ENCODE measurements around the gene VPS4A. TPM values are rescaled to one million over a fixed set of nuclear protein-coding genes. Genes with fewer than 3 reads are reported as not detected.

The VPS4A gene
- total RNA-seq, 2 experiments from 2014 or later: 30.5 to 31.2 TPM

DNA sequence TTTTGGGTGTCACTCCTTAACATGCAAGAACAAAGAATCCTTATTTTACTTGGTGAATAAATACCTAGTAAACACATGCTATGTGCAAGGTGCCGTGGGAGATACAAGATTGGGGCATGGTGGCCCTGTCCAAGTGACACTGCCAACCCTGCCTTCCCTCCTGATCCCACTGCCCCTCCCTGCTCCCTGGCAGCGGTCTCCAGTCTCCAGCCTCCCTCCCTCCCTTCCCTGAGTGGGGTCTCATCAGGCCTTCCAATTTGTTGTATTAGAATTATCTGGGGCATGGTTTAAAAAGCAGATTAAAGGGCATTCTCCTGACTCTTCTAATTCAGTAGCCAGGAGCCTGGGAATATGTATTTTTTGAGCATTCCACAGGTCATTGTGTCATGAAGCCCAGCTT, 52.9 kb downstream of the VPS4A start:
- ChIA-PET POLR2A (interaction anchor here (1.0 to 1.5 kb wide), 2 partner anchors 20 to 21 kb away, joined by 3 to 4 read pairs; no protein-coding TSS in a partner anchor), CTCF (interaction anchor here (1.0 kb wide), 1 partner anchor 240 kb away, joined by 3 read pairs; no protein-coding TSS in a partner anchor)
- no peak for ATAC-seq
- TF ChIP-seq, protein P1, sequence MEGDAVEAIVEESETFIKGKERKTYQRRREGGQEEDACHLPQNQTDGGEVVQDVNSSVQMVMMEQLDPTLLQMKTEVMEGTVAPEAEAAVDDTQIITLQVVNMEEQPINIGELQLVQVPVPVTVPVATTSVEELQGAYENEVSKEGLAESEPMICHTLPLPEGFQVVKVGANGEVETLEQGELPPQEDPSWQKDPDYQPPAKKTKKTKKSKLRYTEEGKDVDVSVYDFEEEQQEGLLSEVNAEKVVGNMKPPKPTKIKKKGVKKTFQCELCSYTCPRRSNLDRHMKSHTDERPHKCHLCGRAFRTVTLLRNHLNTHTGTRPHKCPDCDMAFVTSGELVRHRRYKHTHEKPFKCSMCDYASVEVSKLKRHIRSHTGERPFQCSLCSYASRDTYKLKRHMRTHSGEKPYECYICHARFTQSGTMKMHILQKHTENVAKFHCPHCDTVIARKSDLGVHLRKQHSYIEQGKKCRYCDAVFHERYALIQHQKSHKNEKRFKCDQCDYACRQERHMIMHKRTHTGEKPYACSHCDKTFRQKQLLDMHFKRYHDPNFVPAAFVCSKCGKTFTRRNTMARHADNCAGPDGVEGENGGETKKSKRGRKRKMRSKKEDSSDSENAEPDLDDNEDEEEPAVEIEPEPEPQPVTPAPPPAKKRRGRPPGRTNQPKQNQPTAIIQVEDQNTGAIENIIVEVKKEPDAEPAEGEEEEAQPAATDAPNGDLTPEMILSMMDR (IDR thresholded peaks at IDR 0.05): no peak
- no peak overlapping the region for H3K27ac Mint-ChIP-seq
- H3K9me3 Mint-ChIP-seq: no peaks in the 10 kb centered on the region
- peaks cover 47% of the 10 kb centered on the region for H3K36me3 Mint-ChIP-seq (ENCODE audit: low read depth)
- intact Hi-C loops (cut with micrococcal nuclease): no loop called here
- DNase-seq: no peak
- no peak overlapping the region for H3K4me3 Mint-ChIP-seq
- no peaks in the 10 kb centered on the region for H3K27me3 Mint-ChIP-seq
- H3K4me1 Mint-ChIP-seq (ENCODE audit: low read depth): peaks cover 10% of the 10 kb centered on the region

DNA sequence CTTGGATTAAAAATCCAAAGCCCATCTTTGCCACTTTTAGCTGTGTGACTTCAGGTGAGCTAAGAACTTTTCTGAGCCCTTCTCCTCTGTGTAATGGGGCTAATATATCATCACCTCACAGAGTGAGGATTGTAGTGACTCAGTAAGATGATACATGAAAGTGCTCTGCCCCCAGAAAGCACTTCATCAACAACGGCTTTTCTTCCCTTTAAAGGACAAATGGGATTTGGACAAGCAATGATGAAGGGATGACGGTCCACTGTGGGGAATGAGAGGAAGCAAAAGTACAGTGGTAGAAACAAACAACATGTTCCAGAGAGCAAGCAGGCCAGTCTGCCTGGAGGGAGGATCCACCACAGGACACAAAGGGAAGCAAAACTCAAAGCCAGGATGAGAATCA, 54.8 kb downstream of the VPS4A start:
- H3K4me3 Mint-ChIP-seq: no peak overlapping the region
- H3K9me3 Mint-ChIP-seq: no peaks in the 10 kb centered on the region
- peaks cover 59% of the 10 kb centered on the region for H3K36me3 Mint-ChIP-seq (ENCODE audit: low read depth)
- TF ChIP-seq, protein P1 (IDR thresholded peaks at IDR 0.05): no peak
- intact Hi-C loops (cut with micrococcal nuclease): no loop called here
- no peak for DNase-seq
- CTCF ChIA-PET: interaction anchor here (1.4 kb wide), 1 partner anchor 31 kb away, joined by 5 read pairs; no protein-coding TSS in a partner anchor
- H3K4me1 Mint-ChIP-seq (ENCODE audit: low read depth): peaks cover 10% of the 10 kb centered on the region
- H3K27ac Mint-ChIP-seq: peak overlapping the region; percentile 72
- POLR2A ChIA-PET: no interaction called here
- no peaks in the 10 kb centered on the region for H3K27me3 Mint-ChIP-seq
- no peak for ATAC-seq

DNA sequence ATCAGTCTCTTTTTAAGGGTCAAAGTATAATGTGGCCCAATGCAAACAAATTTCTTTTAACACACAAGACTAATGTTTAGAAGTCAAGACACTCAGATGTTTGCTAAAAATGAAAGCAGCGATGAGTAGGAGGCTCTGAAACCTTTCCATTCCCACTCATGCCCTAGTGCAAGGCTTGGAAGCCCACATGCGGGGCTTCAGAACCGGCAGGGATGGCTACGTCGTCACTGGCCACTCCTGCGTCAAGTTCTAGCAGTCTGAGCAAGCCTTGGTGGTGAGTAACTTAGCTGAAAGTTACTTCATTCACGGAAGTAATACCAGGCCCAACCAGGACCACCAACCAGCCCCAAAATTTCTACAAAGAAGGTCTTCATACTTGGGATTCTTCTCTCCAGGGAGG, 55.3 kb downstream of the VPS4A start:
- DNase-seq (no peak), ATAC-seq (no peak)
- Mint-ChIP-seq H3K9me3 (no peaks in the 10 kb centered on the region), H3K4me1 (ENCODE audit: low read depth) (peaks cover 10% of the 10 kb centered on the region), H3K27ac (peak overlapping the region; percentile 72), H3K4me3 (no peak overlapping the region), H3K36me3 (ENCODE audit: low read depth) (peaks cover 59% of the 10 kb centered on the region), H3K27me3 (no peaks in the 10 kb centered on the region)
- intact Hi-C loops (cut with micrococcal nuclease): no loop called here
- CTCF ChIA-PET: no interaction called here
- TF ChIP-seq, protein P1 (IDR thresholded peaks at IDR 0.05): no peak
- POLR2A ChIA-PET: no interaction called here

DNA sequence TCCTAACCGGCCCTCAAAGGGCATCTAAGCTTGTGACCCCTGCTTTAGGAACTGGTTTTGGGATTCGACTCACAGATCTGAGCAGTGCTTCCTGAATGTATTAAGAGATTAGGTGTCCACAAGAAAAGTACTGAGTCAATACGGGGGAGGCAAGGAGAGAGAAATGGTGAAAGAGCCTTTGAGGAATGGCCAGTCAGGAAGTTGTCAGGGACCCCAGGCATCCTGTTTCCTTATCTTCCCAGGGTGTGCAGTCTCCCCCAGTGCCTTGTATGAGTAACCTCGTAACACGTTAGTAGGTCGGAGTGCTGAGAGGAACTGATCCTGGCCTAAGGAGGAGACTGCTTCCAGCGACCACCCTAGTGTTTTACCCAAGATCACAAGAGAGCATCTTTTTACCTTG, 56.8 kb downstream of the VPS4A start:
- DNase-seq (no peak), ATAC-seq (no peak)
- ChIA-PET POLR2A (interaction anchor here (0.8 kb wide), 1 partner anchor 17 kb away, joined by 5 read pairs; no protein-coding TSS in a partner anchor), CTCF (no interaction called here)
- intact Hi-C loops (cut with micrococcal nuclease): no loop called here
- no peaks in the 10 kb centered on the region for H3K9me3 Mint-ChIP-seq
- H3K27me3 Mint-ChIP-seq: no peaks in the 10 kb centered on the region
- peaks cover 12% of the 10 kb centered on the region for H3K4me1 Mint-ChIP-seq (ENCODE audit: low read depth)
- no peak overlapping the region for H3K4me3 Mint-ChIP-seq
- TF ChIP-seq, protein P1 (IDR thresholded peaks at IDR 0.05): no peak
- peaks cover 63% of the 10 kb centered on the region for H3K36me3 Mint-ChIP-seq (ENCODE audit: low read depth)
- H3K27ac Mint-ChIP-seq: peak overlapping the region; percentile 1

DNA sequence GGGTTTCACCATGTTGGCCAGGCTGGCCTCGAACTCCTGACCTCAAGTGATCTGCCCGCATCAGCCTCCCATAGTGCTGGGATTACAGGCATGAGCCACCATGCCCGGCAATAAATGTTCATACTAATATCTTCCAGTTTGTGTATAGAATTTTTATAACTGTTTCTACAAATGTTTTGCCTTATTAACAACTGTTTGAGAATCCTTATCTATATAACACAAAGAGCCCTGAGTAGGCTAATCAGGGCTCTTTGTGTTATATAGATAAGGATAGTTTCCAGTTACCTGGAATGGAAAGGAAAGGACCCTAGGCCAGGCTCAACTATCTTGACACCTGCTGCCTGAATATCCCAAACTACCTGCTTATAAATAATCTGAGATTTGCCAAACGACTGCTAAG, 57.7 kb downstream of the VPS4A start:
- DNase-seq: no peak
- ATAC-seq: no peak
- Mint-ChIP-seq H3K4me3 (no peak overlapping the region), H3K27ac (no peak overlapping the region), H3K9me3 (no peaks in the 10 kb centered on the region), H3K4me1 (ENCODE audit: low read depth) (peaks cover 15% of the 10 kb centered on the region), H3K27me3 (no peaks in the 10 kb centered on the region), H3K36me3 (ENCODE audit: low read depth) (peaks cover 61% of the 10 kb centered on the region)
- CTCF ChIA-PET: no interaction called here
- TF ChIP-seq, protein P1 (IDR thresholded peaks at IDR 0.05): no peak
- intact Hi-C loops (cut with micrococcal nuclease): no loop called here
- POLR2A ChIA-PET: no interaction called here
